Bronchial epithelial cell (primary cell): Measurements from ENCODE around the gene AKR1B1. TPM values are rescaled to one million over a fixed set of nuclear protein-coding genes. Genes with fewer than 3 reads are reported as not detected.

Experiments used
- DNase-seq: peaks from one replicate; pipeline ENCODE4 v3.0.0-alpha.2; 2010; ENCODE audit warnings: low read depth
- FAIRE-seq: peaks from 2 replicates; lab custom pipeline; 2011; peaks lifted over from hg19 to GRCh38; lab: Jason Lieb, UNC
- H3K27me3 ChIP-seq: 2 replicates; pipeline ENCODE4 v1.5.1; 2011; ENCODE audit warnings: low read length; ENCODE audit not compliant: control insufficient read depth, insufficient read depth
- H3K36me3 ChIP-seq: 2 replicates; pipeline ENCODE4 v1.5.1; 2011; ENCODE audit warnings: low read length; ENCODE audit not compliant: control insufficient read depth, insufficient read depth
- H3K4me3 ChIP-seq: 2 replicates; pipeline ENCODE4 v1.5.1; 2011; ENCODE audit warnings: mild to moderate bottlenecking, low read depth, low read length, control low read depth
- total RNA-seq: library from RNA; depleted of rRNA; stranded (reverse); fragments of >200 nt; gene quantifications from 2 replicates; pipeline ENCODE4 v1.2.1, GENCODE V29; 2014
- TF ChIP-seq, protein P1 (sequence below): IDR thresholded peaks from 2 replicates; pipeline ENCODE4 v1.5.1; 2011; ENCODE audit warnings: mild to moderate bottlenecking, moderate library complexity, low read length, control low read depth, inconsistent platforms; ENCODE audit not compliant: insufficient read depth, severe bottlenecking

Gene AKR1B1
- total RNA-seq, 1 donor from 2014 or later = 77.1 TPM

DNA sequence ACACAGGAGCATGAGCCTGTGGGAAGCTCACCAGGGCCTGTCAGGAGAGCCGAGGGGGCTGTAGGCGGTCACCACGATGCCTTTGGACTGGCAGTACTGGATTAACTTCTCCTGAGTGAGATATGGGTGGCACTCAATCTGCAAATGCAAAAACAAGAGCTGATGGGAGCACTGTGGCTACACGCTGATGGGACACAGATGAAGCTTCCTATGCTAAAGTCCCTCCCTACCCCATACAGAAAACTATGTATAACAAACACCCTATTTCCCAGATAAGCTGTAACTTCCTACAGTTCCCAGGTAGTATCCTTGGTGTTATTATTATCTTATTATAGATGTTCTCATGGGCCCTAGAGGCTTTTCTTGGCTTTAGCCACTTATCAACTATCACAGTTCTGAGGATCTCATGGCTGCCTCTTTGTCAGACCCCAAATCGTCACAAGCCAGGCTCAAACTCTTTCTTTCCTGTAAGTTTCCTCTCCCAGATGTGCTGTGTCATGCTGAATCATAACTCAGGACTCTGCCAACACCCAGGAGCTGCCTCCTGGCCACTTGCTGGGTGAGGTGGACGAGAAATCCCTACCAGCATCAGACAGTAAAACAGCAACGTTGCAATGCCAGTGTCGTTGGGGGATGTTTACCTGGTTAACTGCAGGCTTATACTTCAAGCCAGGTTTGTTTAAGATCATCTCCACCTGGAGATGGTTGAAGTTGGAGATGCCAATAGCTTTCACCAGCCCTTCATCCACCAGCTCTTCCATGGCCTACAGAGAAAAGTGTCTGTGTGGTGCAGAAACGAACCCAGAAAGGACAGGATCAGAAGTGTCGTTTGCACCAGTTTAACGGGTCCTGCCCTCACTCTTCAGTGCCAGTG is 10.3 kb downstream of the AKR1B1 start:
- FAIRE-seq = no peak
- TF ChIP-seq, protein P1, sequence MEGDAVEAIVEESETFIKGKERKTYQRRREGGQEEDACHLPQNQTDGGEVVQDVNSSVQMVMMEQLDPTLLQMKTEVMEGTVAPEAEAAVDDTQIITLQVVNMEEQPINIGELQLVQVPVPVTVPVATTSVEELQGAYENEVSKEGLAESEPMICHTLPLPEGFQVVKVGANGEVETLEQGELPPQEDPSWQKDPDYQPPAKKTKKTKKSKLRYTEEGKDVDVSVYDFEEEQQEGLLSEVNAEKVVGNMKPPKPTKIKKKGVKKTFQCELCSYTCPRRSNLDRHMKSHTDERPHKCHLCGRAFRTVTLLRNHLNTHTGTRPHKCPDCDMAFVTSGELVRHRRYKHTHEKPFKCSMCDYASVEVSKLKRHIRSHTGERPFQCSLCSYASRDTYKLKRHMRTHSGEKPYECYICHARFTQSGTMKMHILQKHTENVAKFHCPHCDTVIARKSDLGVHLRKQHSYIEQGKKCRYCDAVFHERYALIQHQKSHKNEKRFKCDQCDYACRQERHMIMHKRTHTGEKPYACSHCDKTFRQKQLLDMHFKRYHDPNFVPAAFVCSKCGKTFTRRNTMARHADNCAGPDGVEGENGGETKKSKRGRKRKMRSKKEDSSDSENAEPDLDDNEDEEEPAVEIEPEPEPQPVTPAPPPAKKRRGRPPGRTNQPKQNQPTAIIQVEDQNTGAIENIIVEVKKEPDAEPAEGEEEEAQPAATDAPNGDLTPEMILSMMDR = no peak
- peak; percentile 90 for DNase-seq
- Histone ChIP-seq H3K4me3 (no peak overlapping the region), H3K36me3 (peaks cover 23% of the 10 kb centered on the region), H3K27me3 (no peaks in the 10 kb centered on the region)

GRCh38 chr7:134447383-134447782 is 11.5 kb downstream of the AKR1B1 start:
- no peak overlapping the region for H3K4me3 ChIP-seq
- TF ChIP-seq, protein P1 = no peak
- FAIRE-seq (peak; percentile 28), DNase-seq (no peak)
- H3K27me3 ChIP-seq = no peaks in the 10 kb centered on the region
- peaks cover 23% of the 10 kb centered on the region for H3K36me3 ChIP-seq

DNA sequence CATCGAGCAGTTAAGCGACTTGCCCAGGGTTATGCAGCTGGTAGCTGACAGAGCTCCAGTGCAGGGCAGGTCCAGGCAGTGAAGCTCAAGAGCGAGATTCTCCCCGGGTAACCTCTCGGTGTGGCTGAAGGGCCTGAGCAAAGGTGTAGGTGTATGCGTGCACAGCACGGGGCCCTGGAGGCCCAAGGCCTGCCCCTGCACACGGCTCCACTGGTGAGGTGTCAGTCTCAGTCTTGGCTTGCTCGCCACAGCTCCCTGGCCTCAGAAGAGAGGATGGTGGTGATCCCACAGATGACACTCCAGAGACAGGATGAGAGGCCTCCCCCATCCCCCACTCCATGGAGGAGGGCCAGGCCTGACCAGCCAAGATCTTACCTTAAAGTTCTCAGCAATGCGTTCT is 12.0 kb downstream of the AKR1B1 start:
- no peak for FAIRE-seq
- H3K36me3 ChIP-seq = peaks cover 23% of the 10 kb centered on the region
- H3K27me3 ChIP-seq = no peaks in the 10 kb centered on the region

DNA sequence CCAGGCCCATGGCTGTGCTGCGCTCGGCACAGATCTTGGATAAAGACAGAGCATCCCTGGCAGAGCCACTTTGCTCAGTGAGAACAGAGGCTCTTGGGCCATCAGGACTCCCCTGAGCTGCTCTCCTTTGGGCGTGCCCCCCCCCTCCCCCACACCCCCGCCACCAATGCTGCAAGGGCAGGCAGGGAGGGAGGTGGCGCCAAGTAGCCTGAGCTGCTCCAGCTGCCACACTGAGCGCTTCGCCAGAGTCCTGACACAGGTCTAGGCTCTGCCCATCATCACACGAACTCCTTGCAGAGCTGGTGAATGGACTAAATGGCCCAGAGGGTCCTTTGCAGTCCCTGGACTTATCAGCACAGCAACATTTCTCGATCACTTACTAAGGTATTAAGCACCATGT is 12.5 kb downstream of the AKR1B1 start:
- TF ChIP-seq, protein P1 = no peak
- DNase-seq = no peak
- no peak overlapping the region for H3K4me3 ChIP-seq
- peaks cover 26% of the 10 kb centered on the region for H3K36me3 ChIP-seq
- no peak for FAIRE-seq
- no peaks in the 10 kb centered on the region for H3K27me3 ChIP-seq

More for the DNA sequence above, 12.0 kb downstream of the AKR1B1 start:
- no peak overlapping the region for H3K4me3 ChIP-seq
- no peak for DNase-seq
- TF ChIP-seq, protein P1 = no peak

DNA sequence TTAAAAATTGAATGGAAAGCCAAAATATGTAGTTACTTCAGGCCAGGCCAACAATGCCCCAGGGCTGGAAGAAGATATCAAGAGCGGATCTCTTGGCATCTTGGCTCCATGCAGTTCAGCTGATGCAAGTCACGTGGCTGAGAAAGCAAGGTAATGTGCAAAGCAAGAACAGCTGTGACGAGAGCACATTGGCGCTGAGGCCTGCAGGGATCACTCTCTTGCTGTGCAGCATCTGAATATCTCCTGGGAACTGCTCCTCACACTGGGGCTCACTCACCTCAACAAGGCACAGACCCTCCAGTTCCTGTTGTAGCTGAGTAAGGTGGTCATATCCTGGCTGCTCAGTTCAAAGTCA is 14.0 kb downstream of the AKR1B1 start:
- no peaks in the 10 kb centered on the region for H3K27me3 ChIP-seq
- H3K4me3 ChIP-seq = no peak overlapping the region
- TF ChIP-seq, protein P1 = no peak
- FAIRE-seq = no peak
- H3K36me3 ChIP-seq = peaks cover 19% of the 10 kb centered on the region
- no peak for DNase-seq
